Lower leg skin (tissue), 3 donors: ENCODE data around the gene ROBO1.

Experiments
- CTCF ChIP-seq, 3 donors: fragments of 450-650 bp; IDR thresholded peaks; one replicate each; pipeline ENCODE4 v1.5.1; 2016; ENCODE audit warnings: antibody characterized with exemption in 3 of 3, mild to moderate bottlenecking in 3 of 3, moderate library complexity in 2 of 3
- POLR2A ChIP-seq, 2 donors: fragments of 450-650 bp; IDR thresholded peaks; one replicate each; pipeline ENCODE4 v1.6.1; 2016 to 2017; ENCODE audit warnings: antibody characterized with exemption in 2 of 2, mild to moderate bottlenecking in 1 of 2, moderate library complexity in 1 of 2

- TF ChIP-seq CTCF (IDR thresholded peaks at IDR 0.05) = no peak
- TF ChIP-seq POLR2A (IDR thresholded peaks at IDR 0.05) = no peak
Measured at GRCh38 chr3:79236496-79236895, 531.3 kb downstream of the ROBO1 start.
